GM18520 (cell line): Measurements from ENCODE around the gene CYP19A1.
"Not testable (repeated sequence)": the region's sequence is repeated elsewhere in the genome, so short reads cannot be mapped to it uniquely, and the experiment has no call there.

Experiments
- ATAC-seq: cut with Tn5 transposase; IDR thresholded peaks from one replicate; pipeline ENCODE4 v1.9.1; 2021; ENCODE audit not compliant: unreplicated experiment

The CYP19A1 gene

GRCh38 chr15:51188791-51189190 is 149.6 kb downstream of the CYP19A1 start:
- ATAC-seq: not testable (repeated sequence)

- no peak for ATAC-seq
Measured at GRCh38 chr15:51186891-51187290, 151.5 kb downstream of the CYP19A1 start.

GRCh38 chr15:51186181-51186705 is 152.2 kb downstream of the CYP19A1 start:
- ATAC-seq: no peak

- no peak for ATAC-seq
Measured at GRCh38 chr15:51185213-51186159, 152.9 kb downstream of the CYP19A1 start.

- no peak for ATAC-seq
Measured at GRCh38 chr15:51184627-51185026, 153.8 kb downstream of the CYP19A1 start.

- no peak for ATAC-seq
Measured at GRCh38 chr15:51183076-51183475, 155.3 kb downstream of the CYP19A1 start.

- ATAC-seq: no peak
Measured at GRCh38 chr15:51181905-51182304, 156.5 kb downstream of the CYP19A1 start.

- no peak for ATAC-seq
Measured at GRCh38 chr15:51181221-51181620, 157.2 kb downstream of the CYP19A1 start.

- ATAC-seq: no peak
Measured at GRCh38 chr15:51180534-51180933, 157.9 kb downstream of the CYP19A1 start.

GRCh38 chr15:51180011-51180410 is 158.4 kb downstream of the CYP19A1 start:
- ATAC-seq: no peak

GRCh38 chr15:51172193-51172592 is 166.2 kb downstream of the CYP19A1 start:
- no peak for ATAC-seq

GRCh38 chr15:51171634-51171932 is 166.8 kb downstream of the CYP19A1 start:
- no peak for ATAC-seq

- no peak for ATAC-seq
Measured at GRCh38 chr15:51170882-51171633, 167.3 kb downstream of the CYP19A1 start.

- ATAC-seq: no peak
Measured at GRCh38 chr15:51168700-51169099, 169.7 kb downstream of the CYP19A1 start.

- no peak for ATAC-seq
Measured at GRCh38 chr15:51163843-51164242, 174.6 kb downstream of the CYP19A1 start.

GRCh38 chr15:51162865-51163762 is 175.3 kb downstream of the CYP19A1 start:
- ATAC-seq: no peak

GRCh38 chr15:51161491-51162220 is 176.7 kb downstream of the CYP19A1 start:
- ATAC-seq: no peak

GRCh38 chr15:51160484-51160883 is 177.9 kb downstream of the CYP19A1 start:
- no peak for ATAC-seq
